IMR-90 (cell line): Measurements from ENCODE around the gene L3MBTL4. TPM values are rescaled to one million over a fixed set of nuclear protein-coding genes. Genes with fewer than 3 reads are reported as not detected.

Experiments
- ATAC-seq: fragments of 200-7000 bp; cut with Tn5 transposase; 2 replicates; pipeline ENCODE4 v1.9.1; 2020; ENCODE audit warnings: low read depth, mild to moderate bottlenecking, moderate library complexity
- BruUV-seq: library from RNA; stranded (reverse); fragments of 400-500 nt; replicated peaks from 2 replicates; lab custom pipeline; 2021; lab: Mats Ljungman, UMichigan
- CTCF ChIA-PET: fragments of 300-600 bp; formaldehyde crosslinking; extraction: SDS; loops from one replicate; lab custom pipeline; 2021; ENCODE audit warnings: antibody characterized with exemption; lab: Yijun Ruan, JAX
- POLR2A ChIA-PET: fragments of 300-600 bp; sonication (Branson Sonifier 250); formaldehyde crosslinking; loops from one replicate; lab custom pipeline; 2022; ENCODE audit warnings: antibody characterized with exemption; ENCODE audit not compliant: unreplicated experiment; lab: Charles Lee
- DNase-seq: peaks from one replicate; pipeline ENCODE4 v3.0.0; 2013
- H2AFZ ChIP-seq: replicated peaks from 2 replicates; pipeline ENCODE3; 2013; ENCODE audit warnings: low read length, mild to moderate bottlenecking; ENCODE audit not compliant: poor library complexity
- H2AK5ac ChIP-seq: 2 replicates; pipeline ENCODE4 v1.6.1; 2013; ENCODE audit warnings: low read depth, low read length, inconsistent platforms
- H2AK9ac ChIP-seq: replicated peaks from 2 replicates; pipeline ENCODE3; 2013; ENCODE audit warnings: mild to moderate bottlenecking, low read depth, low read length, moderate library complexity; ENCODE audit not compliant: poor library complexity
- H2BK120ac ChIP-seq: 2 replicates; pipeline ENCODE4 v1.6.1; 2013; ENCODE audit warnings: low read depth, low read length, inconsistent platforms
- H2BK15ac ChIP-seq: 3 replicates; pipeline ENCODE4 v1.6.1; 2013; ENCODE audit warnings: low read depth, low read length, inconsistent platforms
- H2BK20ac ChIP-seq: 2 replicates; pipeline ENCODE4 v1.6.1; 2013; ENCODE audit warnings: low read depth, mild to moderate bottlenecking, inconsistent platforms, low read length, moderate library complexity
- H2BK5ac ChIP-seq: 2 replicates; pipeline ENCODE4 v1.6.1; 2013; ENCODE audit warnings: mild to moderate bottlenecking, low read depth, low read length, inconsistent platforms; ENCODE audit not compliant: poor library complexity, severe bottlenecking
- H3K14ac ChIP-seq: replicated peaks from 2 replicates; pipeline ENCODE4 v1.6.1; 2013; ENCODE audit warnings: low read depth, low read length, inconsistent platforms
- H3K18ac ChIP-seq: 2 replicates; pipeline ENCODE4 v1.6.1; 2013; ENCODE audit warnings: low read depth, low read length, control low read depth
- H3K23ac ChIP-seq: 2 replicates; pipeline ENCODE4 v1.6.1; 2013; ENCODE audit warnings: low read depth, low read length, inconsistent platforms
- H3K27ac ChIP-seq: 2 replicates; pipeline ENCODE4 v1.5.1; 2013; ENCODE audit warnings: mild to moderate bottlenecking, control low read depth, low read length; ENCODE audit not compliant: insufficient read depth
- H3K27me3 ChIP-seq: 2 replicates; pipeline ENCODE4 v1.6.1; 2013; ENCODE audit warnings: low read length; ENCODE audit not compliant: control insufficient read depth, insufficient read depth
- H3K36me3 ChIP-seq: 2 replicates; pipeline ENCODE4 v1.6.1; 2013; ENCODE audit warnings: low read length, mixed read lengths; ENCODE audit not compliant: control insufficient read depth, insufficient read depth
- H3K4ac ChIP-seq: 2 replicates; pipeline ENCODE4 v1.6.1; 2013; ENCODE audit warnings: low read depth, low read length, inconsistent platforms
- H3K4me1 ChIP-seq: 2 replicates; pipeline ENCODE4 v1.6.1; 2013; ENCODE audit warnings: low read length, mixed read lengths; ENCODE audit not compliant: control insufficient read depth, insufficient read depth
- H3K4me2 ChIP-seq: 2 replicates; pipeline ENCODE4 v1.6.1; 2013; ENCODE audit warnings: low read depth, mild to moderate bottlenecking, control low read depth, low read length, moderate library complexity
- H3K4me3 ChIP-seq: 2 replicates; pipeline ENCODE4 v1.5.1; 2013; ENCODE audit warnings: low read depth, mild to moderate bottlenecking, control low read depth, low read length, moderate library complexity; ENCODE audit not compliant: insufficient read depth
- H3K56ac ChIP-seq: 2 replicates; pipeline ENCODE4 v1.6.1; 2013; ENCODE audit warnings: low read length, inconsistent platforms; ENCODE audit not compliant: insufficient read depth; ENCODE audit errors: extremely low read depth
- H3K79me1 ChIP-seq, 2 experiments: 2 replicates each; pipeline ENCODE4 v1.6.1; 2013; ENCODE audit warnings: low read length in 2 of 2, inconsistent platforms in 1 of 2, low read depth in 1 of 2
- H3K9ac ChIP-seq: 2 replicates; pipeline ENCODE4 v1.6.1; 2013; ENCODE audit warnings: low read depth, low read length, control low read depth
- H3K9me1 ChIP-seq: 2 replicates; pipeline ENCODE4 v1.6.1; 2013; ENCODE audit warnings: low read length, inconsistent platforms; ENCODE audit not compliant: insufficient read depth
- H3K9me3 ChIP-seq: 2 replicates; pipeline ENCODE4 v1.6.1; 2013; ENCODE audit warnings: low read length; ENCODE audit not compliant: control insufficient read depth, insufficient read depth
- H4K20me1 ChIP-seq: 2 replicates; pipeline ENCODE4 v1.6.1; 2013; ENCODE audit warnings: low read length, inconsistent platforms; ENCODE audit not compliant: insufficient read depth
- H4K5ac ChIP-seq: 2 replicates; pipeline ENCODE4 v1.6.1; 2013; ENCODE audit warnings: mild to moderate bottlenecking, low read depth, low read length, control low read depth
- H4K8ac ChIP-seq, 2 experiments: 2 replicates each; pipeline ENCODE4 v1.6.1; 2013; ENCODE audit warnings: low read depth in 2 of 2, low read length in 2 of 2, control low read depth in 1 of 2, inconsistent platforms in 1 of 2
- H4K91ac ChIP-seq: 2 replicates; pipeline ENCODE4 v1.6.1; 2013; ENCODE audit warnings: low read depth, low read length, inconsistent platforms; ENCODE audit not compliant: insufficient read depth
- BHLHE40 ChIP-seq: fragments of 150-350 bp; IDR thresholded peaks from 2 replicates; pipeline ENCODE4 v1.6.1; 2016; ENCODE audit warnings: mild to moderate bottlenecking, low read depth, low read length
- CEBPB ChIP-seq: IDR thresholded peaks from 2 replicates; pipeline ENCODE4 v1.6.1; 2012; ENCODE audit warnings: low read depth, low read length, improper control_type of control experiment
- CHD1 ChIP-seq: IDR thresholded peaks from 2 replicates; pipeline ENCODE4 v1.6.1; 2012; ENCODE audit warnings: low read depth, low read length, improper control_type of control experiment
- CTCF ChIP-seq: conservative IDR thresholded peaks from 2 replicates; pipeline ENCODE4 v1.5.1; 2012; ENCODE audit warnings: mild to moderate bottlenecking, low read depth, low read length, improper control_type of control experiment
- FOS ChIP-seq: fragments of 150-350 bp; IDR thresholded peaks from 2 replicates; pipeline ENCODE4 v1.6.1; 2016; ENCODE audit warnings: low read depth, low read length
- MAFK ChIP-seq: IDR thresholded peaks from 2 replicates; pipeline ENCODE4 v1.6.1; 2012; ENCODE audit warnings: low read depth, low read length, improper control_type of control experiment
- MAZ ChIP-seq: IDR thresholded peaks from 2 replicates; pipeline ENCODE4 v1.6.1; 2012; ENCODE audit warnings: low read depth, mild to moderate bottlenecking, low read length, improper control_type of control experiment, moderate library complexity, borderline replicate concordance
- MXI1 ChIP-seq: IDR thresholded peaks from 2 replicates; pipeline ENCODE4 v1.6.1; 2012; ENCODE audit warnings: low read depth, mild to moderate bottlenecking, low read length, moderate library complexity, borderline replicate concordance
- NFE2L2 ChIP-seq: fragments of 150-350 bp; IDR thresholded peaks from 2 replicates; pipeline ENCODE4 v1.6.1; 2016; ENCODE audit warnings: low read depth, mild to moderate bottlenecking, low read length
- POLR2A ChIP-seq: IDR thresholded peaks from 2 replicates; pipeline ENCODE4 v1.6.1; 2012; ENCODE audit warnings: mild to moderate bottlenecking, low read depth, low read length
- RAD21 ChIP-seq: IDR thresholded peaks from 2 replicates; pipeline ENCODE4 v1.6.1; 2012; ENCODE audit warnings: low read length, improper control_type of control experiment
- RFX5 ChIP-seq: IDR thresholded peaks from 2 replicates; pipeline ENCODE4 v1.8.0; 2012; ENCODE audit warnings: low read depth, mild to moderate bottlenecking, low read length, moderate library complexity
- SMC3 ChIP-seq: fragments of 150-350 bp; IDR thresholded peaks from 2 replicates; pipeline ENCODE4 v1.6.1; 2016; ENCODE audit warnings: low read depth, mild to moderate bottlenecking, antibody characterized with exemption, low read length, moderate library complexity
- USF2 ChIP-seq: fragments of 150-350 bp; IDR thresholded peaks from 2 replicates; pipeline ENCODE4 v1.6.1; 2017; ENCODE audit warnings: mild to moderate bottlenecking, antibody characterized with exemption, low read length, low read depth
- WGBS, 2 experiments: methylation state at CpG; one replicate each; pipeline versions ENCODE4 v1.1.5 to v1.1.7; 2013; ENCODE audit warnings: missing lambda C conversion rate in 2 of 2; ENCODE audit not compliant: insufficient read length in 1 of 2; ENCODE audit errors: extremely low coverage in 2 of 2; 5-methylcytosine and 5-hydroxymethylcytosine counted together
- dilution Hi-C: fragments of 300-500 bp; cut with HindIII; formaldehyde crosslinking; loops from one replicate; pipeline ENCODE4 v1.14.3; 2018; ENCODE audit warnings: low sequenced_read_pairs; ENCODE audit not compliant: unreplicated experiment
- in situ Hi-C: fragments of 300-500 bp; cut with MboI; formaldehyde crosslinking; loops from 3 replicates; pipeline ENCODE4 v1.14.3; 2019; ENCODE audit warnings: low sequenced_read_pairs, inconsistent platforms, mixed read lengths
- intact Hi-C: fragments of 100-400 bp; cut with micrococcal nuclease; formaldehyde crosslinking; loops from 2 replicates; pipeline ENCODE4 v1.10.0; 2022
- polyA plus RNA-seq, 3 experiments: library from polyadenylated mRNA; depleted of rRNA; stranded (reverse); fragments of >200 nt; gene quantifications; 2 replicates each; pipeline ENCODE4 v1.2.3, GENCODE V29; 2012; ENCODE audit warnings: low replicate concordance in 1 of 3
- total RNA-seq: library from RNA; depleted of rRNA; stranded (reverse); fragments of >200 nt; gene quantifications from 2 replicates; pipeline ENCODE4 v1.2.3, GENCODE V29; 2012
- TF ChIP-seq, protein P1 (sequence below): fragments of 150-350 bp; IDR thresholded peaks from 2 replicates; pipeline ENCODE4 v1.6.1; 2016; ENCODE audit warnings: low read depth, mild to moderate bottlenecking, low read length, moderate library complexity, borderline replicate concordance

L3MBTL4 gene
- total and polyA plus RNA-seq, 2 of the 4 experiments (the other 2 are of a cell fraction), result under 0.01 to 0.02 TPM

DNA sequence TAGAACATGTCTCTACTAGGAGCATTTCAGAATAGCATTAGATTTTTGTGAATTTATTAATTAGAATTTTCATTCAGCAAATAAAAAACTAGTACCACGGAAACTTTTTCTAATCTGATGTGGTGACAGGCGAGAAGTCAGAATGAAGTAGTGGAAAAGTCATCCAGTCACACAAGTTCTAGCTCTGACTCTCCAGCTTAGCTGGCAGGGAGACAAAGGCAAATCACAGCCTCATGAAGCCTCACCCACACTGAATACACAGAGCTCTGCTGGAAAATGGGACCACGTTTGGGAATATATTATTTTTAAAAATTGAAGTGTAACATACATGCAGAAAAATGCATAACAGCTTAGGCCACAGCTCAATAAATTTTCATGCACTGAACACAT, 86.1 kb downstream of the L3MBTL4 start:
- no TSS peak for BruUV-seq
- dilution Hi-C loops, result no loop called here
- CTCF ChIA-PET, result no interaction called here

More for the DNA sequence above, 86.1 kb downstream of the L3MBTL4 start:
- Histone ChIP-seq H2BK15ac (no peak overlapping the region), H2BK120ac (no peak overlapping the region), H3K27me3 (no peaks in the 10 kb centered on the region), H3K23ac (no peak overlapping the region), H3K9me3 (no peaks in the 10 kb centered on the region), H3K14ac (no peak overlapping the region), H3K9me1 (no peaks in the 10 kb centered on the region), H3K27ac (no peak overlapping the region), H3K9ac (no peak overlapping the region), H2AFZ (no peak overlapping the region), H3K56ac (no peak overlapping the region), H4K5ac (no peak overlapping the region), H3K4me2 (no peak overlapping the region), H3K4ac (no peak overlapping the region), H3K18ac (no peak overlapping the region), H4K20me1 (no peaks in the 10 kb centered on the region), H2AK9ac (no peak overlapping the region), H2AK5ac (no peak overlapping the region), H2BK20ac (no peak overlapping the region), H3K79me1 (no peaks in the 10 kb centered on the region), H2BK5ac (no peak overlapping the region), H3K36me3 (no peaks in the 10 kb centered on the region), H4K8ac (no peak overlapping the region), H3K4me1 (no peaks in the 10 kb centered on the region), H3K4me3 (no peak overlapping the region), H4K91ac (no peak overlapping the region)
- POLR2A ChIA-PET, result no interaction called here
- no peak for TF ChIP-seq RFX5
- no peak for TF ChIP-seq BHLHE40
- TF ChIP-seq RAD21, result no peak
- no peak for TF ChIP-seq USF2
- TF ChIP-seq POLR2A, result no peak
- no peak for TF ChIP-seq FOS
- TF ChIP-seq SMC3, result no peak
- TF ChIP-seq CEBPB, result no peak
- TF ChIP-seq CHD1, result no peak
- TF ChIP-seq MXI1, result no peak
- TF ChIP-seq MAZ, result no peak
- TF ChIP-seq MAFK, result no peak
- no peak for TF ChIP-seq NFE2L2
- TF ChIP-seq CTCF, result no peak
- TF ChIP-seq, protein P1, sequence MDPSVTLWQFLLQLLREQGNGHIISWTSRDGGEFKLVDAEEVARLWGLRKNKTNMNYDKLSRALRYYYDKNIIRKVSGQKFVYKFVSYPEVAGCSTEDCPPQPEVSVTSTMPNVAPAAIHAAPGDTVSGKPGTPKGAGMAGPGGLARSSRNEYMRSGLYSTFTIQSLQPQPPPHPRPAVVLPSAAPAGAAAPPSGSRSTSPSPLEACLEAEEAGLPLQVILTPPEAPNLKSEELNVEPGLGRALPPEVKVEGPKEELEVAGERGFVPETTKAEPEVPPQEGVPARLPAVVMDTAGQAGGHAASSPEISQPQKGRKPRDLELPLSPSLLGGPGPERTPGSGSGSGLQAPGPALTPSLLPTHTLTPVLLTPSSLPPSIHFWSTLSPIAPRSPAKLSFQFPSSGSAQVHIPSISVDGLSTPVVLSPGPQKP, result no peak
- in situ Hi-C loops, result no loop called here
- WGBS, 2 experiments, result no CpG with 5 or more reads among the region's 3 CpGs
- ATAC-seq, result no peak
- intact Hi-C loops, result no loop called here
- no peak for DNase-seq
